Spleen (tissue), 13 donors: Measurements from ENCODE around the gene BOLA2B. TPM values are rescaled to one million over a fixed set of nuclear protein-coding genes. Genes with fewer than 3 reads are reported as not detected.
A peak's percentile ranks its signal among the peaks of the same experiment; 100 is the strongest.
"Not testable (repeated sequence)": the region's sequence is repeated elsewhere in the genome, so short reads cannot be mapped to it uniquely, and the experiment has no call there.

ENCODE experiments used
- DNase-seq: peaks from one replicate; pipeline ENCODE4 v3.0.0-alpha.2; 2020
- H3K27ac ChIP-seq, 8 donors: fragments of 200-600 bp; sonication (generic) in 7 of 8; 1 replicate in 4 of 8; 2 replicates in 4 of 8; pipeline versions ENCODE4 v1.5.0 to v1.8.0; 2016 to 2021; ENCODE audit warnings: inconsistent platforms in 4 of 8, mild to moderate bottlenecking in 4 of 8, moderate library complexity in 1 of 8
- H3K27me3 ChIP-seq, 7 donors: fragments of 200-600 bp; sonication (generic) in 6 of 7; replicated peaks in 1 of 7; 1 replicate in 4 of 7; 2 replicates in 3 of 7; pipeline versions ENCODE4 v1.5.0 to v1.8.0; 2016 to 2021; ENCODE audit warnings: inconsistent platforms in 3 of 7, mild to moderate bottlenecking in 1 of 7
- H3K36me3 ChIP-seq, 6 donors: fragments of 200-600 bp; sonication (generic) in 5 of 6; 1 replicate in 4 of 6; 2 replicates in 2 of 6; pipeline versions ENCODE4 v1.5.0 to v1.8.0; 2016 to 2021; ENCODE audit warnings: inconsistent platforms in 2 of 6
- H3K4me1 ChIP-seq, 6 donors: fragments of 200-600 bp; sonication (generic) in 5 of 6; 1 replicate in 3 of 6; 2 replicates in 3 of 6; pipeline versions ENCODE4 v1.5.0 to v1.8.0; 2016 to 2021; ENCODE audit warnings: inconsistent platforms in 3 of 6
- H3K4me3 ChIP-seq, 8 donors: fragments of 200-600 bp; sonication (generic) in 7 of 8; 1 replicate in 4 of 8; 2 replicates in 4 of 8; pipeline versions ENCODE4 v1.5.0 to v1.8.0; 2016 to 2021; ENCODE audit warnings: inconsistent platforms in 4 of 8, mild to moderate bottlenecking in 4 of 8, moderate library complexity in 2 of 8
- H3K9me3 ChIP-seq, 8 donors: fragments of 200-600 bp; sonication (generic) in 7 of 8; 1 replicate in 4 of 8; 2 replicates in 4 of 8; pipeline versions ENCODE4 v1.5.0 to v1.8.0; 2016 to 2021; ENCODE audit warnings: inconsistent platforms in 4 of 8
- WGBS, 5 donors: extraction: QIAGEN DNeasy Blood & Tissue Kit in 3 of 5; methylation state at CpG; one replicate each; pipeline versions ENCODE4 v1.1.5 to v1.1.7; 2013 to 2018; 5-methylcytosine and 5-hydroxymethylcytosine counted together
- intact Hi-C: fragments of 100-400 bp; cut with DNase I; formaldehyde crosslinking; loops from one replicate; pipeline ENCODE4 v1.15.0; 2023; ENCODE audit warnings: low total_unique reads
- long read RNA-seq, 2 donors: transcript quantifications; one replicate each; lab custom pipeline, GENCODE V29; 2026
- polyA plus RNA-seq, 3 donors: library from polyadenylated mRNA; stranded (reverse); fragments of 200-250 nt; gene quantifications; one replicate each; pipeline ENCODE4 v1.2.1, GENCODE V29; 2013
- total RNA-seq, 7 donors: library from RNA; depleted of rRNA in 3 of 7; stranded (reverse); fragments of >200 nt in 3 of 7; fragmentation: NEBNext Ultra II Directional in 4 of 7; extraction: Animal tissue kit (Norgen Biotek cat#: 25700) in 4 of 7; gene quantifications; one replicate each; pipeline versions ENCODE4 v1.1.0 to v1.2.1, GENCODE V29; 2016 to 2021
- donor health status: healthy with polysubstance abuse.
- donor health status: DM: no; HTN: no; CAD: no; lungs with moderate emphysema.
- donor health status: DM: no; HTN: no; CAD: no.
- donor health status: Bipolar disorder and iron deficiency.
- donor health status: healthy.
- donor health status: DM: no; HTN: no; CAD: no.
- donor health status: DM: yes; HTN: yes; CAD: no.

Gene BOLA2B
- 100 to 1,000 TPM in 4 of 7 donors, 10 to 100 TPM in 3; 51.0 to 391 (median 105) TPM for total RNA-seq
- polyA plus RNA-seq = 100 to 1,000 TPM; 262 to 413 (median 307) TPM
- long read RNA-seq, donor 1, transcript BOLA2B-201 (3 exons, 1,012 nt) = major isoform, 11 of 12 reads
- long read RNA-seq, donor 1, partial matches to known transcripts = 0 of 12 reads
- long read RNA-seq, donor 1, other reads (novel, unspliced or antisense) = 0 of 12 reads
- long read RNA-seq, donor 2, transcript BOLA2B-201 (3 exons, 1,012 nt) = major isoform, 17 of 26 reads
- long read RNA-seq, donor 2, partial matches to known transcripts = 0 of 26 reads
- long read RNA-seq, donor 2, other reads (novel, unspliced or antisense) = 0 of 26 reads

- H3K36me3 ChIP-seq, H3K27me3 ChIP-seq, H3K9me3 ChIP-seq, intact Hi-C loops, DNase-seq, H3K4me1 ChIP-seq: not testable (repeated sequence)
- H3K27ac ChIP-seq = peak within 1 kb of the TSS in 5 of 8 donors; percentile 60 to 80 (median 69)
- WGBS, 5 donors = no CpG with 5 or more reads among the region's 34 CpGs
- H3K4me3 ChIP-seq = peak within 1 kb of the TSS in 7 of 8 donors; percentile 37 to 66 (median 42)
Measured at GRCh38 chr16:30193615-30194014, at the start of gene BOLA2B, which contains the start of gene SLX1A. TSS of gene BOLA2B (minus strand) at chr16:30193666. CDS start at chr16:30193595, 71 bp downstream. TSS of gene SLX1A (plus strand) at chr16:30193875. CDS start at chr16:30194085, 210 bp downstream.

- H3K4me1 ChIP-seq, H3K36me3 ChIP-seq, intact Hi-C loops, H3K9me3 ChIP-seq, H3K27me3 ChIP-seq, H3K4me3 ChIP-seq, H3K27ac ChIP-seq: not testable (repeated sequence)
- WGBS, 5 donors = 55 to 100% (median 80%) methylated on average over 1 to 3 of the region's 5 CpGs; no CpG with 5 or more reads in 1 of the 5 donors
- peak; percentile 41 for DNase-seq
Measured at GRCh38 chr16:30217082-30217481, 23.6 kb upstream of the BOLA2B start.

- intact Hi-C loops, DNase-seq, H3K36me3 ChIP-seq, H3K4me3 ChIP-seq, H3K27me3 ChIP-seq, H3K4me1 ChIP-seq, H3K9me3 ChIP-seq, H3K27ac ChIP-seq: not testable (repeated sequence)
- WGBS, 5 donors = no CpG with 5 or more reads among the region's 4 CpGs
Measured at GRCh38 chr16:30211414-30211813, 17.9 kb upstream of the BOLA2B start.

- H3K36me3 ChIP-seq, H3K4me3 ChIP-seq: not testable (repeated sequence)
- 10 to 16% (median 13%) methylated on average over 4 of the region's 6 CpGs; no CpG with 5 or more reads in 1 of the 5 donors for WGBS, 5 donors
Measured at GRCh38 chr16:30209032-30209431, 15.6 kb upstream of the BOLA2B start.

GRCh38 chr16:30207063-30207704 lies 13.7 kb upstream of the BOLA2B start:
- H3K27me3 ChIP-seq, H3K36me3 ChIP-seq, H3K9me3 ChIP-seq, DNase-seq, intact Hi-C loops, H3K4me3 ChIP-seq, H3K27ac ChIP-seq, H3K4me1 ChIP-seq: not testable (repeated sequence)
- 17 to 33% (median 24%) methylated on average over 1 to 2 of the region's 9 CpGs; no CpG with 5 or more reads in 1 of the 5 donors for WGBS, 5 donors

More at GRCh38 chr16:30209032-30209431, 15.6 kb upstream of the BOLA2B start:
- intact Hi-C loops, H3K4me1 ChIP-seq, H3K27me3 ChIP-seq, H3K9me3 ChIP-seq: not testable (repeated sequence)
- H3K27ac ChIP-seq = peak overlapping the region in 1 of 8 donors; percentile 43
- peak; percentile 82 for DNase-seq

- H3K4me1 ChIP-seq, DNase-seq, H3K27ac ChIP-seq, H3K27me3 ChIP-seq, intact Hi-C loops, H3K36me3 ChIP-seq, H3K9me3 ChIP-seq: not testable (repeated sequence)
- peak overlapping the region in 7 of 8 donors; percentile 40 to 66 (median 48) for H3K4me3 ChIP-seq
- no CpG with 5 or more reads among the region's 33 CpGs for WGBS, 5 donors
Measured at GRCh38 chr16:30206252-30206651, 12.8 kb upstream of the BOLA2B start.

GRCh38 chr16:30205541-30206236 lies 12.2 kb upstream of the BOLA2B start:
- H3K27me3 ChIP-seq, H3K36me3 ChIP-seq, H3K9me3 ChIP-seq, H3K27ac ChIP-seq, H3K4me1 ChIP-seq, intact Hi-C loops: not testable (repeated sequence)
- H3K4me3 ChIP-seq = peak overlapping the region; percentile 30 to 66 (median 46)
- peak; percentile 74 for DNase-seq
- WGBS, 5 donors = 0 to 2% (median 1%) methylated on average over 13 to 19 of the region's 52 CpGs

- H3K9me3 ChIP-seq, intact Hi-C loops, H3K4me3 ChIP-seq, DNase-seq, H3K27me3 ChIP-seq, H3K36me3 ChIP-seq, H3K27ac ChIP-seq, H3K4me1 ChIP-seq: not testable (repeated sequence)
- WGBS, 5 donors = no CpG with 5 or more reads among the region's 15 CpGs
Measured at GRCh38 chr16:30199608-30200343, 6.3 kb upstream of the BOLA2B start.

- H3K27ac ChIP-seq, H3K36me3 ChIP-seq, H3K9me3 ChIP-seq, H3K27me3 ChIP-seq, intact Hi-C loops, H3K4me1 ChIP-seq, DNase-seq, H3K4me3 ChIP-seq: not testable (repeated sequence)
- WGBS, 5 donors = no CpG with 5 or more reads among the region's 3 CpGs
Measured at GRCh38 chr16:30199049-30199448, 5.6 kb upstream of the BOLA2B start, which contains the start of gene SULT1A3. TSS of gene SULT1A3 (plus strand) at chr16:30199255. CDS start at chr16:30200729, 1,474 bp downstream.

GRCh38 chr16:30197001-30197400 lies 3.5 kb upstream of the BOLA2B start:
- H3K36me3 ChIP-seq, H3K4me3 ChIP-seq, H3K27me3 ChIP-seq, H3K27ac ChIP-seq, H3K9me3 ChIP-seq, H3K4me1 ChIP-seq, intact Hi-C loops: not testable (repeated sequence)
- peak; percentile 74 for DNase-seq
- WGBS, 5 donors = 49 to 100% (median 89%) methylated on average over 1 of the region's 2 CpGs; no CpG with 5 or more reads in 1 of the 5 donors
